ENCODE data around the gene FUBP1. TPM values are rescaled to one million over a fixed set of nuclear protein-coding genes. Genes with fewer than 3 reads are reported as not detected.

The FUBP1 gene
- total RNA-seq, 4 donors from 2014 or later: 25.6 to 64.3 (median 47.8) TPM

DNA sequence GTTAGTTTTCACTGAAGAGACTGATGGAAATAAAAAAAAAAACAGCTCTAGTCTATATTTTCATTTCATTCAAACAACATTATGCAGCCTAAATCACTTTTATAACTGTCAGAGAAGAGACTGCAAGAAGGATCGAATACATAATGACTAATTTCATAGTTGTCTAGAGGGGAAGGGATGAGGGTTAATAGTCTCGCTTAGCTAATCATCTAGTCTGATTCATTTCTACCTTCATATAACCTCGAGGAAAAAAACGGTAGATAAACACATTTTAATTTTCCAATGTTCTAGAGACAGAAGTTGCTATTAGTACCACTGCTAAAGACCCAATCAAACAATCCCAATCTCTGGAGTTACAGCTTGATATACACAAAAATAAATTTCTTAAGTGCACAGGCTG lies 3.5 kb downstream of the FUBP1 start:
- H3K4me1 ChIP-seq: peaks cover 50 to 56% of the 10 kb centered on the region in 2 donors
- DNase-seq (no peak), ATAC-seq (no peak)
- no peaks in the 10 kb centered on the region for H3K36me3 ChIP-seq
- in situ Hi-C loops (cut with MboI; ENCODE audit: low sequenced_read_pairs in 4 of 4) (loop anchor here in 2 of 4 donors (5.0 to 25.0 kb wide), 3 partner anchors 137 to 637 kb away; partner anchors contain the start of gene IFI44L (in 1 of the 2)), intact Hi-C loops (cut with DNase I; ENCODE audit: low total_unique reads) (loop anchor here (5.0 kb wide), 1 partner anchor 73 kb away; no protein-coding TSS in a partner anchor)
- no peak for TF ChIP-seq CTCF (IDR thresholded peaks at IDR 0.05 in 4 of 5, conservative IDR thresholded peaks at IDR 0.05 in 1 of 5)
- no peak for TF ChIP-seq POLR2A (IDR thresholded peaks at IDR 0.05)
- H3K27me3 ChIP-seq: no peaks in the 10 kb centered on the region
- H3K27ac ChIP-seq: peak overlapping the region; percentile 91 to 97 (median 94)
- no peaks in the 10 kb centered on the region for H3K9me3 ChIP-seq
- H3K4me3 ChIP-seq: peak overlapping the region; percentile 0 to 82 (median 79)

DNA sequence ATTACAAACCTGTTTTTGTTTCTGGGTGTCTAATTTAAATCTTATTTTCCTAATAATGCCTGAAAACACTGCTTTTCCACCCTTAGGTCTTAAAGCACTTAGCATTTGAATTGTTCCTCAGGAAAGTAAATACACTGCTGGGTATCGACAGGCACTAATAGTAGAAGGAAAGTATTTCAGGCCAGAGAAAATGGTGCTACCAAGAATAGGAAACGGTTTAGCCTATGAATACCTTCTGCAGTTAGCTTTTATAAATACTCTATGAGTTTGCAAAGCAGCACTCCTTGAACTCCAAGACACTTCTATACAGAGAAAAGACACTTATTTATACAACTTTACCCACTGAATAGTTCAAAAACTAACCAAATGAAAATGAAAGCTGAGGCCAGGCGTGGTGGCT lies 6.8 kb downstream of the FUBP1 start:
- DNase-seq (no peak), ATAC-seq (no peak)
- in situ Hi-C loops (cut with MboI; ENCODE audit: low sequenced_read_pairs in 4 of 4): loop anchor here in 1 of 4 donors (25.0 kb wide), 1 partner anchor 140 kb away; no protein-coding TSS in a partner anchor
- no peak for TF ChIP-seq CTCF (IDR thresholded peaks at IDR 0.05 in 4 of 5, conservative IDR thresholded peaks at IDR 0.05 in 1 of 5)
- no peak for TF ChIP-seq POLR2A (IDR thresholded peaks at IDR 0.05)
- peaks cover 50 to 52% of the 10 kb centered on the region in 2 donors for H3K4me1 ChIP-seq
- no peak overlapping the region for H3K27ac ChIP-seq
- H3K27me3 ChIP-seq: no peaks in the 10 kb centered on the region
- no peaks in the 10 kb centered on the region for H3K9me3 ChIP-seq
- H3K36me3 ChIP-seq: peaks cover 0 to 23% of the 10 kb centered on the region in 2 donors
- intact Hi-C loops (cut with DNase I; ENCODE audit: low total_unique reads): loop anchor here (5.0 kb wide), 1 partner anchor 35 kb away; no protein-coding TSS in a partner anchor
- no peak overlapping the region for H3K4me3 ChIP-seq

- Histone ChIP-seq H3K27me3 (no peaks in the 10 kb centered on the region), H3K4me3 (no peak overlapping the region), H3K36me3 (peaks cover 0 to 42% of the 10 kb centered on the region in 2 donors), H3K27ac (no peak overlapping the region), H3K9me3 (no peaks in the 10 kb centered on the region), H3K4me1 (peaks cover 31 to 33% of the 10 kb centered on the region in 2 donors)
- in situ Hi-C loops (cut with MboI; ENCODE audit: low sequenced_read_pairs in 4 of 4) (loop anchor here in 1 of 4 donors (25.0 kb wide), 1 partner anchor 142 kb away; no protein-coding TSS in a partner anchor), intact Hi-C loops (cut with DNase I; ENCODE audit: low total_unique reads) (loop anchor here (5.0 kb wide), 1 partner anchor 33 kb away; no protein-coding TSS in a partner anchor)
- no peak for ATAC-seq
- DNase-seq: no peak
- TF ChIP-seq CTCF (IDR thresholded peaks at IDR 0.05 in 4 of 5, conservative IDR thresholded peaks at IDR 0.05 in 1 of 5) (no peak), POLR2A (IDR thresholded peaks at IDR 0.05) (no peak)
These were observed 8.7 kb downstream of the FUBP1 start for GRCh38 chr1:77970192-77970591.

DNA sequence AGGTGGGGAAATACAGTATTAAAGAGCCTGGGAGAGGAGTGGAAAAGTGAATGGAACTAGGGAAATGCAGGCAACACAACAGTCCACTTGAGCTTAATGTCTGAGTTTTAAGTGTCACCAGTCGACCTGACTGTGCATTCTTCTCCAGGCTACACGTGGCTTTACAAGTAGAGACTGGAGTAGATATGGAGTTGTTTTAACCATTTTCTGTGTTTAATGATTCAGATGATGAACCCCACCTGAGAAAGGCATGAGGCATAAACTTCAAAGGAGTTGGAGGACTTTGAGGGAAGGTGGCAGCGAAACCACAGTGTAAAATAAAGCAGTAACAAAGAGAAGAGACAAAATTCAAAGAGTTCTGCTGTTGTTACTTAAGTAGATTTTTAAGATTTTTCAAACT lies 12.6 kb downstream of the FUBP1 start:
- intact Hi-C loops (cut with DNase I; ENCODE audit: low total_unique reads): no loop called here
- Histone ChIP-seq H3K27ac (no peak overlapping the region), H3K27me3 (no peaks in the 10 kb centered on the region), H3K4me1 (peaks cover 15% of the 10 kb centered on the region in 2 donors), H3K9me3 (no peaks in the 10 kb centered on the region), H3K4me3 (no peak overlapping the region), H3K36me3 (peaks cover 9 to 81% of the 10 kb centered on the region in 2 donors)
- TF ChIP-seq CTCF (IDR thresholded peaks at IDR 0.05 in 4 of 5, conservative IDR thresholded peaks at IDR 0.05 in 1 of 5): no peak
- no peak for TF ChIP-seq POLR2A (IDR thresholded peaks at IDR 0.05)
- DNase-seq (no peak), ATAC-seq (no peak)
- in situ Hi-C loops (cut with MboI; ENCODE audit: low sequenced_read_pairs in 4 of 4): loop anchor here in 1 of 4 donors (25.0 kb wide), 1 partner anchor 146 kb away; no protein-coding TSS in a partner anchor
